Suprapubic skin (tissue), 4 donors: ENCODE data around the gene PCNX2.

Experiments
- CTCF ChIP-seq, 2 donors: fragments of 200-600 bp in 1 of 2; fragments of 450-650 bp in 1 of 2; sonication (generic) in 1 of 2; IDR thresholded peaks; one replicate each; pipeline ENCODE4 v1.5.1; 2016 to 2019; ENCODE audit warnings: antibody characterized with exemption in 2 of 2, mild to moderate bottlenecking in 1 of 2, moderate library complexity in 1 of 2
- EP300 ChIP-seq: sonication (generic); formaldehyde crosslinking; IDR thresholded peaks from one replicate; pipeline ENCODE4 v1.6.1; 2017; ENCODE audit warnings: antibody characterized with exemption
- POLR2A ChIP-seq, 2 donors: fragments of 450-650 bp; IDR thresholded peaks; one replicate each; pipeline ENCODE4 v1.6.1; 2017; ENCODE audit warnings: antibody characterized with exemption in 2 of 2, mild to moderate bottlenecking in 2 of 2, moderate library complexity in 2 of 2
- POLR2AphosphoS5 ChIP-seq, 3 donors: sonication (generic); formaldehyde crosslinking; IDR thresholded peaks; one replicate each; pipeline ENCODE4 v1.6.1; 2017; ENCODE audit warnings: antibody characterized with exemption in 3 of 3

GRCh38 chr1:232970508-232970907 is 325.0 kb downstream of the PCNX2 start:
- TF ChIP-seq CTCF (IDR thresholded peaks at IDR 0.05) = no peak
- TF ChIP-seq POLR2A (IDR thresholded peaks at IDR 0.05) = no peak
- no peak for TF ChIP-seq POLR2AphosphoS5 (IDR thresholded peaks at IDR 0.05)
- no peak for TF ChIP-seq EP300
